ENCODE results near the gene PKNOX2. TPM values are rescaled to one million over a fixed set of nuclear protein-coding genes. Genes with fewer than 3 reads are reported as not detected.
A peak's percentile ranks its signal among the peaks of the same experiment; 100 is the strongest.

Gene PKNOX2
- polyA plus RNA-seq, 1 donor: 31.3 TPM

GRCh38 chr11:125387901-125388300 lies 223.3 kb downstream of the PKNOX2 start:
- DNase-seq: no peak

GRCh38 chr11:125388611-125389010 lies 224.1 kb downstream of the PKNOX2 start:
- DNase-seq: no peak

GRCh38 chr11:125389339-125390166 lies 225.0 kb downstream of the PKNOX2 start:
- no peak for DNase-seq

GRCh38 chr11:125390946-125391345 lies 226.4 kb downstream of the PKNOX2 start:
- no peak for DNase-seq

GRCh38 chr11:125393331-125393730 lies 228.8 kb downstream of the PKNOX2 start:
- no peak for DNase-seq

GRCh38 chr11:125394296-125394695 lies 229.7 kb downstream of the PKNOX2 start:
- no peak for DNase-seq

- no peak for DNase-seq
Measured at GRCh38 chr11:125397421-125397820, 232.9 kb downstream of the PKNOX2 start.

- DNase-seq: no peak
Measured at GRCh38 chr11:125398475-125398874, 233.9 kb downstream of the PKNOX2 start.

GRCh38 chr11:125398994-125399640 lies 234.6 kb downstream of the PKNOX2 start:
- DNase-seq: no peak

GRCh38 chr11:125399945-125400344 lies 235.4 kb downstream of the PKNOX2 start:
- DNase-seq: no peak

- DNase-seq: no peak
Measured at GRCh38 chr11:125401235-125401634, 236.7 kb downstream of the PKNOX2 start.

GRCh38 chr11:125401746-125402145 lies 237.2 kb downstream of the PKNOX2 start:
- peak; percentile 45 for DNase-seq

- DNase-seq: no peak
Measured at GRCh38 chr11:125402435-125402834, 237.9 kb downstream of the PKNOX2 start.

- peak; percentile 26 for DNase-seq
Measured at GRCh38 chr11:125404157-125404810, 239.7 kb downstream of the PKNOX2 start.

- DNase-seq: peak; percentile 76
Measured at GRCh38 chr11:125404811-125405790, 240.6 kb downstream of the PKNOX2 start.

- no peak for DNase-seq
Measured at GRCh38 chr11:125407046-125407445, 242.5 kb downstream of the PKNOX2 start.

GRCh38 chr11:125408311-125408711 lies 243.8 kb downstream of the PKNOX2 start:
- no peak for DNase-seq

- no peak for DNase-seq
Measured at GRCh38 chr11:125410091-125410490, 245.5 kb downstream of the PKNOX2 start.

GRCh38 chr11:125412177-125412496 lies 247.6 kb downstream of the PKNOX2 start:
- DNase-seq: no peak

GRCh38 chr11:125412509-125412908 lies 248.0 kb downstream of the PKNOX2 start:
- DNase-seq: no peak

GRCh38 chr11:125413226-125413625 lies 248.7 kb downstream of the PKNOX2 start:
- no peak for DNase-seq

GRCh38 chr11:125414121-125414520 lies 249.6 kb downstream of the PKNOX2 start:
- DNase-seq: no peak
